NCI-H82 treated with DMSO at 0.1 percent for 48 hours (cell line): ENCODE data around the gene DHRS12.

ENCODE experiments used
- DNase-seq: peaks from one replicate; lab custom pipeline; 2025; ENCODE audit not compliant: unreplicated experiment; lab: John Stamatoyannopoulos, UW

Gene DHRS12, protein sequence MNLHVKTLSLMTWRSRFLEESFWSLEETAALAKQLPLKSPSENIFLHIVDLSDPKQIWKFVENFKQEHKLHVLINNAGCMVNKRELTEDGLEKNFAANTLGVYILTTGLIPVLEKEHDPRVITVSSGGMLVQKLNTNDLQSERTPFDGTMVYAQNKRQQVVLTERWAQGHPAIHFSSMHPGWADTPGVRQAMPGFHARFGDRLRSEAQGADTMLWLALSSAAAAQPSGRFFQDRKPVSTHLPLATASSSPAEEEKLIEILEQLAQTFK

GRCh38 chr13:51803422-51804294 is at the start of gene DHRS12:
Gene DHRS12, minus strand, starts transcription at chr13:51804163. Its CDS starts 4,504 bp downstream, at chr13:51799659.
- DNase-seq: peak; percentile 77

- DNase-seq: peak; percentile 29
Observed at GRCh38 chr13:51849145-51850101, 45.5 kb upstream of the DHRS12 start.

GRCh38 chr13:51848674-51849073 is 44.7 kb upstream of the DHRS12 start:
- no peak for DNase-seq

GRCh38 chr13:51846756-51847155 is 42.8 kb upstream of the DHRS12 start:
- DNase-seq: no peak

DNA sequence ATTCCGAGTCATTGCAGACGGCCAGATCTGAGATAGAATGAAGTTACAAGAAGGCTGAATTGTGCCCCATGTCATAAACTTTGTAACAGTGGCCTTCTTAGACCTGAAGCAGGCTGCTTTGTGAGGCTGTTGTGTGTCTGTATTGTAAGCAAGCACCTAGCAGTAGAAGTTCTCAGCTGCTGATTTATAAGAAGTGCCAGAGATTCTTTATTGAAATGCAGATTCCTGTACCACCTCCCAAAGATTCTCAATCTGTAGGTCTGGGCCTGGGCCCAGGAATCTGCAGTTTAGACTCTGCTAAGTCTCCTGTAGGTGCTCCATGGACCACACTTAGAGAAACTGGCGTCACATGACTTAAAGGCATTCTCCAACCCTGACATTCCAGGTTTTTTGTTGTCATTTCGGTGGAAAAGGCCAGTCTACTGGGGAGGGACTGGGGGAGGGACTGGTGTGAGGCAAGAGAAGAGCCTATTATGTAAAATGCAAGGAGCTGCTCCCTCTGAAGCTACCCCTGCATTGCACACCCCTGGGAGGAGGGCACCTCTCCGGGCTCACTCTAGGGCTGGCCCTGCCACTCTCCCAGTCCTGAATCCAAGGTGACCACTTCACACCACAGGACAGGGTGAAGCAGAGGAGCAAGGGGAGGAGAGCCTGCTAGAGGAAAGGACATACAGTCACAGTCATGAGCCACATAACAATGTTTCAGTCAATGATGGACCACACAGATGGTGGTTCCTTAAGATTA is 41.8 kb upstream of the DHRS12 start:
- DNase-seq: no peak

DNA sequence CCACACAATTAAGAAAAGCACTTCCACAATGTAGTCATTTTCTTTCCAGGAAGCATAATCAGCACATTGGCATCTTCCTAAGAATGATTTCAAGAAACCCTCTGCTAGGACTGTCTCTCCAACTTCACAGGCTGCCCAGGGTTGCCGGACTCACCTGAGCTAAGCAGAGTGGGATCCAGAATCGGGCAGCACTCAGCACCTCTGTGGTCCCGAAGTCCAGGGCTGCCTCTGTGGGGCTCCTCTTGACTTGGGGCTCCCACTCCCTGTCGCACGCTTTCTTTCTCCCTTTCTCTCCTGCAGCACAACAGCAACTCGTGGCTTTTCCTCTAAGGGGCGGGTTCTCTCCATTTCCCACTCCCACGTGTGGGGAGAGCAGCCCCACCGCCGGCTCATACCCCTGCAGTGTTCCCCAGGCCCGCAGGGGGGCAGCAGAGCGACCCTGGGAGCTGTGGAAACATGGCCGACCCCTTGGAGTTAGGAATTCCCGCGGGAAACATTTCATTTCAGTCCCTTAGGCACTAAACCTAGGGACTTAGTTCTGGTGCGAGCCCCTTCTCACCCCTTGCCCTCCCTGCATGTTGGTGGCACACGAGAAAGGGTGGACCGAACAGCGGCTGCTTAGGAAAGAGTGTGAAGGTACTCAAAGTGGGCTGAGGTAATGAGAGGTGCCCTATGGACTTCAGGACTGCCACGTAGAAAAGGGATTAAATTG is 41.1 kb upstream of the DHRS12 start, which contains the start of gene TMEM272:
TMEM272 (minus strand) TSS at position 316 of the 712 bp plus-strand sequence. CDS start 6,647 bp downstream, outside the sequence.
- DNase-seq: peak; percentile 73

- DNase-seq: no peak
Observed at GRCh38 chr13:51843529-51843928, 39.6 kb upstream of the DHRS12 start.

DNA sequence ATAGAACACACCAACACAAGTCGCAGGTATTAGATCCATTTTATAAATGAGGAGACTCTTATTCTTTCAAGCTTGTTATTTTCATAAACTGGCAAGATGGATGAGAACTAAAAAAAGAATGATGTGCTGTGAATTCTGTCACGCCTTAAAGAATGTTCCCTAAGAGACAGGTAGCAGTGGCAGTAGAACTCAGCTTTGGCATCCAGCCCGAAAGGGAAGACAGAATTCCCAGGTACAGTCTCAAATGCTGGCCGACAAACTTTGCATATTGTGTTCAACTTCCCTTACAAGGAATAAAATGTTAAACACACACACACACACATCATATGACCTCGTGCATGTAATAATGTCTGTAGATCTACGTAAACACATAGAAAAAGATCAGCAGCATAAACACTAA is 37.8 kb upstream of the DHRS12 start:
- no peak for DNase-seq

GRCh38 chr13:51840917-51841316 is 37.0 kb upstream of the DHRS12 start:
- no peak for DNase-seq

GRCh38 chr13:51839711-51840540 is 36.0 kb upstream of the DHRS12 start:
- no peak for DNase-seq

DNA sequence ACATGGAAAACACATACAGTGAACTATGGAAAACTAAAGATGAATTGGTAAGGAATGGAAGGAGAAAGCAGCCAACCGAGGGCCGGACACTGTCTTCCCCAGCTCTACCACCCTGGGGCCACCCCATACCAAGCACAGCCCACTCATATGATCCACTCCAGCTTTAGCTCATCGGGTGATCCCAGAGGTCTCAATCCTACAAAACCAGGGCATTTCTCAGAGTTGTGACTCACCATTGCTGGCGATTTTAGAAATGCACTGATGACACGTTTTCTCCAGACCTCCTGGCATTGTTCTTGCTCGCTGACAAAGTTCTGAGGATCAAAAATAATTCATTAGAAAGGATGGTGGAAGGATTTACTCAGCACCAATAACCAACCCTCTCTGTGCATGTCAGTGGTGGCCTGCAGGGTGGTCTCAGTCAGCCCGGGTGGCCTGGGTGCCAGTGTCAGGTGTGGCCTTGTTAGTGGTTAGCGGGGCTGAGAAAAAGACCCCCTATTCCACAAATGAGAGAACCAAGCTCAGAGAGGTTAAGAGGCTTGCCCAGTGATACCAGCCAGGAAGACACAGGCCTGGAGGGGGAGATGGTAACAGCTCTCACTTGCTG is 34.4 kb upstream of the DHRS12 start:
- DNase-seq: no peak

DNA sequence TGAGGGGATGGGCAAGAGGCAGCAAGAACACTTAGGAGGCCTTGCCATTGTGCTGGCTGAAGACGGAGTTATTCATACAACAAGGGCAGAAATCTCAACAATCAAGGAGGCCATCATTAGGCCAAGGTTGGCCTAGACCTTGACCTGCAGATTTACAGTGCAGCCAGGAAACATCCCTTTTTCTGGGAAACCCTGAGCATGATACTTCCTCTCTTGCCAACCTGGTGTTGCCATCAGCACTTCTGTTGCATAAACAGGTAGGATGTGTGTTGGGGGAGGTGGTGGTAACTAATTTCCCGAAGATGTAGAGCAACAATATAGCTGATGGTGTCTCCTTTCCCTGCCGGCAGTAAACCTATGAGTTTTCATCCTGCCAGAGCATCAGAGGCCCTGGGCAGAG is 33.1 kb upstream of the DHRS12 start:
- DNase-seq: no peak

GRCh38 chr13:51834581-51835171 is 30.7 kb upstream of the DHRS12 start:
- DNase-seq: no peak

- no peak for DNase-seq
Observed at GRCh38 chr13:51833980-51834379, 30.0 kb upstream of the DHRS12 start.

- DNase-seq: peak; percentile 32
Observed at GRCh38 chr13:51832471-51833152, 28.6 kb upstream of the DHRS12 start.

DNA sequence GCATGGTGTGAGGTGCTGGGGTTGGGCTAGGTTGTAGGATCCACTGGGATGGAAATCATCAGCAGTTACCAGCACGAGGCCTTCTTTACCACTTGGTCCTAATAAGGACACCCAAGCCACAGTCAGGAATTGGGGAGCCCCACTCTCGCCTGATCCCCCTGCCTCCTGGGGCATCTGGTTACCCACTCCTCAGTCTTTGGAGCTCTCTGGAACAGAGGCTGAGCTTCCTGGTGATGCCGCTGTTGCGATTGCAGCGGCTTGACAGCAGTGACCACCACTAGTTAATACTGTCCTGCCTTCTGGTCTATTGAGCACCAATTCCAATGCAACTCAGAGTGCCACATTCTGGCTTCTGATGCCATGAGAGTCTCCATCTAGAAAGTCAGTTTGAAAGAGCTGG is 27.6 kb upstream of the DHRS12 start:
- DNase-seq: no peak

DNA sequence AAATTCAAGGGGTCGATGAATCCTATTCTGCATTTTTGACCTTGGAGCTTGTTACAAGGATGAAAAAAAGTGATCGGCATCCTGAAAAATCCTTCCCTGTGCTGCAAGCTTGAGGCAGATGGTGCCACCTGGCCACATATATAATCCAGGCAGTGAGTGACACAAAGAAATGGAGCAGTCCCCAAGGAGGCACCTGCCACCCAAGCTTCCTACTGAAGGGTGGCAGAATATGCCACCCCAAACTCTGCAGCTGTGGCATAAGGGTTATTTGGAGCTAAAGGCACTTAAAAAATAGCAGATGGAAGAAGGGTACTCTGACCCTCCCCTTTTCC is 25.6 kb upstream of the DHRS12 start:
- DNase-seq: peak; percentile 18
